Stimulated activated CD4-positive, alpha-beta T cell treated with anti-CD3 and anti-CD28 coated beads, Interleukin-1b, Interleukin-23, amount 100 ng/mL, for 24 hours (primary cell): Measurements from ENCODE around the gene HOXA9.
A peak's percentile ranks its signal among the peaks of the same experiment; 100 is the strongest.

Experiments used
- DNase-seq, 4 experiments: peaks; one replicate each; pipeline ENCODE4 v3.0.0-alpha.2; 2020; ENCODE audit warnings: low read depth in 4 of 4, low spot score in 1 of 4

HOXA9 gene

DNA sequence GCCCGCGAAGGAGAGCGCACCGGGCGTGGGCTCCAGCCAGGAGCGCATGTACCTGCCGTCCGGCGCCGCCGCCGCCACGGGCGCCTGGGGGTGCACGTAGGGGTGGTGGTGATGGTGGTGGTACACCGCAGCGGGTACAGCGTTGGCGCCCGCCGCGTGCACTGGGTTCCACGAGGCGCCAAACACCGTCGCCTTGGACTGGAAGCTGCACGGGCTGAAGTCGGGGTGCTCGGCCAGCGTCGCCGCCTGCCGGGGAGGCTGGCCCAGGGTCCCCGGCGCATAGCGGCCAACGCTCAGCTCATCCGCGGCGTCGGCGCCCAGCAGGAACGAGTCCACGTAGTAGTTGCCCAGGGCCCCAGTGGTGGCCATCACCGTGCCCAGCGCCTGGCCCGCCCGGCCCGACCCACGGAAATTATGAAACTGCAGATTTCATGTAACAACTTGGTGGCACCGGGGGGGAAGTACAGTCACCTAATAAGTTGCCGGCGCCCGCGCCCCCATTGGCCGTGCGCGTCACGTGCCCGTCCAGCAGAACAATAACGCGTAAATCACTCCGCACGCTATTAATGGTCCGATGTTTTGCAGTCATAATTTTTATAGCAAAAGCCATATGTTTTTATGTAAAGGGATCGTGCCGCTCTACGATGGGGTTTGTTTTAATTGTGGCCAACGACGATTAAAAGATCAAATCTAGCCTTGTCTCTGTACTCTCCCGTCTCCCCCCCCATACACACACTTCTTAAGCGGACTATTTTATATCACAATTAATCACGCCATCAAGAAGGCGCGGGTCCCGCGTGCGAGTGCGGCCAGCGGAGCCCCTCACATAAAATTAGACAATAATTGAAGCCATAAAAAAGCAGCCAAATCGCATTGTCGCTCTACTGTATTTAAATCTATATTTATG lies at the start of gene HOXA9:
TSS of gene HOXA9 (minus strand) at position 449 of the 907 bp plus-strand sequence. CDS start at position 369, 80 bp downstream.
- DNase-seq, result no peak

DNA sequence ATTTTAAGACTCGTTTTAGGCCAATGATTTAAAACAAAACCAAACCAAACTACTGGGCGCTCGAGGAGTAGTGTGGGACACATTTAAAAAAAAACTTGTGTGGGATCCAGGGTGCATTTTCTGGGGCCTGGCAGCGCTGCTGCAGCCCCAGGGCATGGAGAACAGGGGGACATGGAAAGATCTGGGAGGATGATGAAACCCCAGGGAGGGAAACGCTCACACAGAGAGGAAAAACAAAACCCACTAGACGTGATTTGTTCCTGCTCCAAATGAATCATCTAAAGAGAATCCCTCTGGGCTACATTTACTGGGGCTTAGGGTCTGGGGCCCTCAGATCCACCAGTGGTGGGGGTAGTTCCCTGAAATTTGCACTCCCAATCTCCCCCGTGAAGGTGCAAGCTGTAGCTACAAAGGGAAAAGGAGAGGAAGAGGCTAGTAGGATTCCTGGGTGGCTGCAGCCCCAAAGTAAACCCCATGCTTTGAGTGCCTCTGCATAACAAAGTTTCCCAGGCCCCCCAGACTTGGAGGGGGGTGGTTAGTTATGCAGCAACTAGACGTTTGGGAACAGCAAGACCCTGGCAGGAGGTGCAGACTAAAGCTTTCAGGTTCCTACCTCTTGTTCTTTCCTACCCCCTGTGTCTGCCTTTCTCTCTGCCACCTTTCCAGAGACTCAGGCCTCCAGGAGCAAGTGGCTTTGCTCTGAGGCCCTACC lies 49.1 kb upstream of the HOXA9 start:
- no peak for DNase-seq

DNA sequence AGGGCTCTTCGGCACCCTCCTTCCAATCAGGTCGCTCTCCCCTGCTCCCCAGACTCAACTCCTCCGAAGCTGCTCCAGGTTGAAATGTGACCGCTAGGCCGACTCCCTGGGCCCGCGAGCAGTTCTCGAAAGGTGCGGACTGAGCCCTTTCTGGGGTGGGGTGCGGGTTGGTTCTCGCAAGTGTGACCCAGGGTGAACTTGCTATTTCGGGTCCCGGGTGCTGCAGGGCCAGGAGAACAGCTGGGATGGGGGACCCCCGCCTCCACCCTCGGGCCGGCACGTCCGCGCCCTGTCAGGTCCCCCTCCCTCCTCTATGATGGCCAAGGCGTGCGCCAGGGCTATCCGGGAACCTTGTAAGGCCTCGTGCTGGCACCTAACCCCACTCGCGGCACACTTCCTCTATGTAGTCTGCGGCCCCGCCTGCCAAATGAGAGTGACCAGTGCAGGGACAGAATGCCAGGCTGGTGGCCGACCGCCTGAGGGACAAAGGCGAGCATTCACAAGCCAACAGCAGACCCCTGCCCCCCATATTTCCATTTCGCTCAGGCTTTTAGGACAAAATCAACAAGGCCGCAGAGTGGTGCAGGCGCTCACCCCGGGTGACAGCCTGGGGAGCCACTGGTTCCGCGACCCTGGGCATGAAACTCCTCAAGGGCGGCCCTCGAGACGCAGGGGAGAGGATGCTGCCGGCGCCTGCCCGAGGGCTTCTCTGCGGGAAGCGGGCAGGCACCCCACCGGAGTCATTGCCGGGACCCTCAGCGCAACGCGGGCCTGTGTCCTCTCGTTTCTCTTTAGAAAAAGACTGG lies 48.3 kb upstream of the HOXA9 start:
- DNase-seq, result no peak

DNA sequence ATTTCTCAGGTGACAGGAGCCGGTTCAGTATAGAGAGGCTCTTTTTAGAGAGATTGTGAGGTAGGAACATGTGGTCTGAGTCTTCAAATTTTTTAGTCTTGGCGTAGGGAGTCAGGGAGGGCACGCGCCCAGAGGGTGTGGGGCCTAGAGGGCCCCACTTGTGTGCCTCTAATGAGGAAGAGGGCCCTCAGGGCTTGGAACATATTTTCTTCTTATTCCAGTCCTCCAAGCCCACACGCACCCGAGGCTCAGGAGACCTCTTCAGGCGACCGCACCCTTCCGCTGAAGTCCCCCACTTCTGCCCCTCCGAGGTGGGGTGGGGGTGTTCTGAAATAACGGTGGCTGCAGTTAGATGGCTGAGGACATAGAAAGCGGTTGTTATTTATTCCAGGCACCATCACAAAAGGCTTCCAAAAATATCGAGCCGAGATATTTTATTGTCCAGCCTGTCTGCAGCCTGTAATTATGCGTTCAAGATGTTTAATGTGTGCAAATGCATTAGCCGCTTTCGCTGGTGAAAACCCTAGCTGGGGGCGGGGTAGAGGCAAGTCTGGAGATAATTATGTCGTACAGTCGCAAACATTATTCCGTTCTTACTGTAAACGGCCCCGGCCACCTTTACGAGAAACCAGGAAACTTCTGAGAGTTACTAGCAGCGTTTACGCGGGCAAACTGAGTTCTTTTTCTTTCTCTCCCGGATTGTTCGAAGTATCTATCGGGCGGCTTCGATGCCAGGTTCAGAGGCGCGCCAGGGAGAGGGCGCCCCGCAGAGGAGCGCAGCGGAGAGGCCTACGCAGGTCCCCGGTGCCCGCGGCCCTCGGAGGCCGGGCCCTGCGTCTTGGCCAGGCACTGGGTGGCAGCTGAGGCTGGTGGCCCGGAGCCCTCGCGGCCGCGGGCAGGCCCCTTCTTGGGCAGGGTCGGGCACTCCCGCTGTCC lies 47.4 kb upstream of the HOXA9 start:
- DNase-seq, result no peak

GRCh38 chr7:27211764-27212204 lies 46.4 kb upstream of the HOXA9 start:
- no peak for DNase-seq

DNA sequence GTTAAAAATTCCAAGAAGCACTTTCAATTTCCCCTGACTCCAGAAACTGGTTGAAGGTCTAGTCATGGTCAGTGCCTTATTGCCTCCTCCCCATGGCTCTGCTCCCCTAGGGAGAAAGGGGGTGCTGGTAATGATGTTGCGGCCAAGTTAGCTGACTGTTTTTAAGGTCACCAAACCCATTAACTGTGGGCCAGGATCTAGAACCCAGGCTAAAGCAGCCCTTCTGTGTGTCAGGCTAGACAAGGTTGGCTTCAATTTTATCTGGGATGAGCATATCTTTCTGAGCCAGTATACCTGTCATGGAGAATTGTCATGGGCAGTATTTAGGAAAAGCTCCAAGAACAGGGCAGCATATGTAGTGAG lies 45.7 kb upstream of the HOXA9 start:
- no peak for DNase-seq

- peak in 1 of 4 experiments; percentile 44 for DNase-seq
These were observed 45.2 kb upstream of the HOXA9 start for GRCh38 chr7:27210441-27211083.

DNA sequence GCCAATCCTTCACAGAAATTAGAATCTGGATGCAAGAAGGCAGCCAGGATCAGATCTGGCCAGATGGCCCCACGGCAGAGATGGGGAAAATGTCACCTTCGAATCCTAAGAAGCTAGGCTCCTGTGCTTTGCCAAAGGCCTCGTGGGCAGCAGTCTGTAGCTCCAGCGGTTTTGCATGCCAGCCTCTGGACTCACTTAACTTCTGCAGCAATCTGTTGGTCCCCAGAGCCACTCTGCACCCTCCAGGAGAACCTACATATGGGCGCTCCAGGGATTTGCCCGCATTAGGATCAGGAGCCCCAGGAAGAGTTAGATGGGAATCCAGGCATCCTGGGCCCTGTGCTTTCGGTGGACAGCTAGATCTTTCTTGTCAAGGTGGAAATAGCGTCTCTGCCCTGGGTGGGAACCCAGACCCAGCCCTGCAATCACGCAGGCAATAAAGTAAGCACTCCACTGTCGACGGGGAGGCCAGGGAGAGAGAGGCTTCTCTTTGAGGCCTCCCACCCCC lies 44.6 kb upstream of the HOXA9 start:
- no peak for DNase-seq

DNA sequence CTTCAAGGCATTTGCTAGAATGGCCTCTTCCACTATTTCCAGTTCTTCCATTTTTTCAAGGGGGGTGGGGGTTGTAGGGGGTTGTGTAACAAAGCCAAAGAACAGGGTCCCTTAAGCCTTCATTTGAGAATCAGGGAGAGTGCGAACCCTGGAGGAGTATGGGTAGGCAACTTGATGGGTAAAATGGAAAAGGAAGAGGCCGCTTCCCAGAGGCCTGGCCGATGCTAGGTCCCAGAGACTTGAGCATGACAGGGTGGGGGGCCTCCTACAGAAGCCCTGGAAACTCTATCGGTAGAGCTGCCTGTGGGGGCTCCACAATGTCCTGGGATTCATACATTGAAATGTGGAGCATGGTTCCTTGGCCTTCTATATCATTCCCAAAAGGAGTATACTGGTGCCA lies 43.7 kb upstream of the HOXA9 start:
- no peak for DNase-seq

DNA sequence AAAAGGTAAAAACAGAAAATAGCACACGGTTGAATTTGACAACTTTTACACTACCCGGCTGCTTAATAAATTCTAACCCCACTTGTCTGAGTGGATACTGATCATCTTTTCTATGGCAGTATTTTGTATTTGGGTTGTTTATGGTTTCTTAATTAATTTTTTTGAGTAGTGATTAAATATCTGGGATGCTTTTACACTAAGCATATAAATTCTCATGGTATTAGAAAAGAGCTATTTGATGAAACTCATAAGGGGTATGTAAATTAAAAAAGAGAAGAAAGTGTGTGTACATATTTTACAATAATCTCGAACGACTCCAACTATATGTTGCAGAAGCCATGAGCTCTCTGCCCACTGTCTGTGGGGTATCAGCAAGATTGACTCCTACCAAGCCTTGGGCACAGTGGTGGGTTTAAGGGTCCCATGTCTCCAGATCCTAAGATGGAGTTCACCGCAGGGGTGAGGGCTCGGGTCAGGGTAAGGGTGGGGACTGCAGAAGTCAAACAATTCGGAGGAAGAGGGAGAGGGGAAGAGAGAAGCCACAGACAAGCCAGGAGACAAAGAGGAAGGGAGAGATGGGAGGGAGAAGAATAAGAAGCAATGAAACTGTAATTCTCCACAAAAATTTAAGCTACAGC lies 42.1 kb upstream of the HOXA9 start:
- no peak for DNase-seq

- DNase-seq, result no peak
These were observed 40.3 kb upstream of the HOXA9 start for GRCh38 chr7:27205325-27206280.

DNA sequence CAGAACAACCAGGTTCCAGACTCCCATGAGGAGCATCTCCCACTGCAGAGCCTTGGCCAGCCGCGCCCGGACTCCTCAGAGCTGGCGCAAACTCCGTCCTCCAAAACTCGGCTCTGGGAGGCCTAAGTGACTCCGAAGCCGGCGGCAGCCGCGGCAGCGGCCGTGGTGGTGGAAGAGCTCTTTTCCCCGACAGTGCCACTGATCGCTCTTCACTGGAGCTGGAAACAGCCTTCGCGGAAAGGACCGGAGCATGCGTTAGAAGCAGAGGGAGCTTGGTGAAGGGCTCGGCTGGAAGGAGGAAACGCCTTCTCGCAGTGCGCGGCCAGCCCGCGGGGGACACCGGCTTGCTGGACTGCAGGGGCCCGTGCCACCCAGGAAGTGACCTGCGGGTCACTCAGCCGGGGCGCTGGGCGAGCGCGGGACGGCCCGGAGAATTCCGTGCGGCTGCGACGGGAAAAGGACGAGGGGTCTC lies 39.5 kb upstream of the HOXA9 start:
- DNase-seq, result no peak

DNA sequence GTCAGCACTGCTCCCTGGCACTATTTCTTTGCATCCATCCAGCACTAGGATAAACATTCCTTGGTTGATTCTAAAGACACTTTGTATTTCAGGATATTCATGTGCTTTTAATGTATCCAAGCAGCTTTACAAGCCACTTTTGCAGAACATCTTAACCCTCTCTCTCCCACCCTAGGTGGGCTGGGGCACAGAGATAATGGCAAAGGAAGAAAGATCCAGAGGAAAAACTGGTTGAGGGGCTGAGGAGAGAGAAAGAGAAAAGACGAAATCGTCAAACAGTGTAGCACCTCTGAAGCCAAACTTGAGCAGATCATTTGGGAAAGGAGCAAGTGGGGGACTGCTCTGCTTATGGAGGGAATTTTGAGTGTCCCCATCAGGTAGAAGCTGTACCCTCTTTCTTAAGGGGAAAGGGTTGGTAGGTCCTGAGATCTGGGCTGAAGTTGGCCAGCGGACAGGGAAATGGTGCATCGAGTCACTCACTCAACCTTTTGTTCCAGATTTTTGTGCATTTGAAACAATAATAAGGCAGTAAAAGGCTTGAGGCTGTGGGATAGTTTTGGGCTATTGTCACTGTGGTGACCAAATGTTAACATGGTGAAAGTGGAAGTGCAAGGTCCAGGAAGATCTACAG lies 38.7 kb upstream of the HOXA9 start:
- no peak for DNase-seq

DNA sequence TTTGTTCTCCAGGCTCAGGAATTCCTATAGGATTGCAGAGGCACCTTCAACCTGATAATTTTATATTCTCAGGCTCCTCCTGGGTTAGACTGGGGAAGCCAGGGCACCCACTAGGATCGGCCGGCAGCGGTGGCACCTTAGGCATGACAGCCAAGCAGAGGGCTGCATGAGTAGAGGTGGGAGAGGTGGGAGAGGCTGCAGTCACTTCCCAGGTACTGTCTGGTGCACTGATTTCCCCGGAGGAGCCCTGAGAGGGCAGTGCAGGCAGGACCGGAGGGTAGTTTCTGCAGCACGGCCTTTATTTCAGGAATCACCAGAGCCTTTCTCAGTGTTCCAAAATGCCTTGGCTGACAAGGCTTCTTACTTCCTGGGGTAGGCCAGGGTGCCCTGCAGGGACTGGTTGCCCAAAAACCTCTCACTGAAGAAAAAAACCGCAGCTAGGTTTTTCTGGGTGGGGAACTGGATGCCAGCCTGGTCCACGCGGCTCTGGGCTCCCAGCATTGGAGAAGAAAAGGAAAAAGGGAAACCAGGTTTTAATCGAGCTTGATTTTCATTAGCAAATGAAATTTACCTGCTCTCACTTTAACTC lies 38.1 kb upstream of the HOXA9 start:
- no peak for DNase-seq

GRCh38 chr7:27202862-27203134 lies 37.5 kb upstream of the HOXA9 start:
- DNase-seq, result no peak

- DNase-seq, result no peak
These were observed 36.9 kb upstream of the HOXA9 start for GRCh38 chr7:27202018-27202861.
